ENCODE data around the gene LAMA2.

DNA sequence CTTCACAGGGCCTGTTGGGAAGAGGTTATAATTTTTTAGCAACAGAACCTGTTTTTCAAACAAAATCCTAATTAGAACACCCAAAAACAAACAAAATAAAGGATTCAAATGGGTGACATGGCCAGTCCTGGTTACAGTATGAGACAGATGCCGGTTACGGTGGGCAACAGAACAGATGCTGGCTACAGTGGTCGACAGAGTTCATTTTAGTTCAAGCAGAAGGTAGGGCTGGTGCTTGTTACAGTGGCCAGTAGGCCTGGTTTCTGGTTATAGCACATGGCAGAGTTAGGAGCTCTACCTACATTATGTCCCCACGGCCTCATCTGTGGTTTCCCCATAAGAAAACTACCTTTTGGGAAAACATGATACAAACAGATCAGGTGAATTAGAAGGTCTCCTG is 327.7 kb downstream of the LAMA2 start:
- no peak for TF ChIP-seq POLR2AphosphoS5 (IDR thresholded peaks at IDR 0.05; ENCODE audit: low read depth, low read length)
- no peak for TF ChIP-seq FOXP2 (optimal IDR thresholded peaks at IDR 0.05; ENCODE audit: borderline replicate concordance, extremely low read depth, extremely low read length, insufficient read depth)
- TF ChIP-seq, protein P1, sequence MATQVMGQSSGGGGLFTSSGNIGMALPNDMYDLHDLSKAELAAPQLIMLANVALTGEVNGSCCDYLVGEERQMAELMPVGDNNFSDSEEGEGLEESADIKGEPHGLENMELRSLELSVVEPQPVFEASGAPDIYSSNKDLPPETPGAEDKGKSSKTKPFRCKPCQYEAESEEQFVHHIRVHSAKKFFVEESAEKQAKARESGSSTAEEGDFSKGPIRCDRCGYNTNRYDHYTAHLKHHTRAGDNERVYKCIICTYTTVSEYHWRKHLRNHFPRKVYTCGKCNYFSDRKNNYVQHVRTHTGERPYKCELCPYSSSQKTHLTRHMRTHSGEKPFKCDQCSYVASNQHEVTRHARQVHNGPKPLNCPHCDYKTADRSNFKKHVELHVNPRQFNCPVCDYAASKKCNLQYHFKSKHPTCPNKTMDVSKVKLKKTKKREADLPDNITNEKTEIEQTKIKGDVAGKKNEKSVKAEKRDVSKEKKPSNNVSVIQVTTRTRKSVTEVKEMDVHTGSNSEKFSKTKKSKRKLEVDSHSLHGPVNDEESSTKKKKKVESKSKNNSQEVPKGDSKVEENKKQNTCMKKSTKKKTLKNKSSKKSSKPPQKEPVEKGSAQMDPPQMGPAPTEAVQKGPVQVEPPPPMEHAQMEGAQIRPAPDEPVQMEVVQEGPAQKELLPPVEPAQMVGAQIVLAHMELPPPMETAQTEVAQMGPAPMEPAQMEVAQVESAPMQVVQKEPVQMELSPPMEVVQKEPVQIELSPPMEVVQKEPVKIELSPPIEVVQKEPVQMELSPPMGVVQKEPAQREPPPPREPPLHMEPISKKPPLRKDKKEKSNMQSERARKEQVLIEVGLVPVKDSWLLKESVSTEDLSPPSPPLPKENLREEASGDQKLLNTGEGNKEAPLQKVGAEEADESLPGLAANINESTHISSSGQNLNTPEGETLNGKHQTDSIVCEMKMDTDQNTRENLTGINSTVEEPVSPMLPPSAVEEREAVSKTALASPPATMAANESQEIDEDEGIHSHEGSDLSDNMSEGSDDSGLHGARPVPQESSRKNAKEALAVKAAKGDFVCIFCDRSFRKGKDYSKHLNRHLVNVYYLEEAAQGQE (IDR thresholded peaks at IDR 0.05; ENCODE audit: insufficient read depth in 1 of 2, low read depth in 2 of 2, low read length in 2 of 2): no peak

All from PFSK-1 (cell line).